ENCODE results near the gene TCEA3. TPM values are rescaled to one million over a fixed set of nuclear protein-coding genes. Genes with fewer than 3 reads are reported as not detected.

The TCEA3 gene
- total RNA-seq, 4 donors from 2014 or later, result 64.6 to 125 (median 104) TPM

DNA sequence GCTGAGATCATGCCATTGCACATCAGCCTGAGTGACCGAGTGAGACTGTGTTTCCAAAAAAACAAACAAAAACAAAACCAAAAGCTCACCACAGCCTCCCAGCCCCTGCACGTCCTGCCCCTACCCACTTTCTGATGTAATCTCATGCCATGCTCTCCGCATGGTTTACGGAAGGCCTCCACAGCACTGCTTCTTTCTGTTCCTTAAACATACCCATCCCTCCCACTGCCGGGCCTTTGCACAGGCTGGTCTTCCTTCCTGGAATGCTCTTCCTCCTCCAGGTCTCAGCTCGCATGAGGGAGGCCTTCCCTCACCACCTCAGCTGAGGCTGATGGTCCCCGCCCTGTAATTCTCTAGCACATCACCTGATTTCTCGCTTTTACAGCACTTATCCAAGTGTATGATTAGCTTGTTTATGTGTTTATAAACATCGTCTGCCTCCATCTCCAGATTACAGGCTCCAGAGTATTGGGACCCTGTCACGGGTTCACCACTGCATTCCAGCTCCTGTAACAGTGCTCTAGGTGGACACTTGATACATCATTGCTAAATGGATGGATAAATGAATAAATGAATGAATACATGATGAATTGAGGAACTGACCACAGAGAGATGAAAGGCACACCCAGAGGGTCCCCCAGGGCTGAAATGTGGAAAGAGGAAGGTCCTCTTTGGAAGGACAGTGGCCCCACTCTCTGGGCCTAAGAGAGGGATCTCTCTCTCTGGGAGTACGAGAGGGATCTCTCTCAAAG is 22.1 kb downstream of the TCEA3 start:
- no peak overlapping the region for H3K4me3 ChIP-seq
- no peaks in the 10 kb centered on the region for H3K9me3 ChIP-seq
- peaks cover 0 to 20% (median 0%) of the 10 kb centered on the region in 4 donors for H3K4me1 ChIP-seq
- peak overlapping the region in 2 of 4 donors; percentile 47 to 62 for H3K27ac ChIP-seq
- H3K36me3 ChIP-seq, result peaks cover 0 to 16% (median 0%) of the 10 kb centered on the region in 3 donors
- DNase-seq, result no peak
- TF ChIP-seq, protein P1, sequence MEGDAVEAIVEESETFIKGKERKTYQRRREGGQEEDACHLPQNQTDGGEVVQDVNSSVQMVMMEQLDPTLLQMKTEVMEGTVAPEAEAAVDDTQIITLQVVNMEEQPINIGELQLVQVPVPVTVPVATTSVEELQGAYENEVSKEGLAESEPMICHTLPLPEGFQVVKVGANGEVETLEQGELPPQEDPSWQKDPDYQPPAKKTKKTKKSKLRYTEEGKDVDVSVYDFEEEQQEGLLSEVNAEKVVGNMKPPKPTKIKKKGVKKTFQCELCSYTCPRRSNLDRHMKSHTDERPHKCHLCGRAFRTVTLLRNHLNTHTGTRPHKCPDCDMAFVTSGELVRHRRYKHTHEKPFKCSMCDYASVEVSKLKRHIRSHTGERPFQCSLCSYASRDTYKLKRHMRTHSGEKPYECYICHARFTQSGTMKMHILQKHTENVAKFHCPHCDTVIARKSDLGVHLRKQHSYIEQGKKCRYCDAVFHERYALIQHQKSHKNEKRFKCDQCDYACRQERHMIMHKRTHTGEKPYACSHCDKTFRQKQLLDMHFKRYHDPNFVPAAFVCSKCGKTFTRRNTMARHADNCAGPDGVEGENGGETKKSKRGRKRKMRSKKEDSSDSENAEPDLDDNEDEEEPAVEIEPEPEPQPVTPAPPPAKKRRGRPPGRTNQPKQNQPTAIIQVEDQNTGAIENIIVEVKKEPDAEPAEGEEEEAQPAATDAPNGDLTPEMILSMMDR (IDR thresholded peaks at IDR 0.05), result no peak
- TF ChIP-seq POLR2A (IDR thresholded peaks at IDR 0.05), result no peak
- no peaks in the 10 kb centered on the region for H3K27me3 ChIP-seq

DNA sequence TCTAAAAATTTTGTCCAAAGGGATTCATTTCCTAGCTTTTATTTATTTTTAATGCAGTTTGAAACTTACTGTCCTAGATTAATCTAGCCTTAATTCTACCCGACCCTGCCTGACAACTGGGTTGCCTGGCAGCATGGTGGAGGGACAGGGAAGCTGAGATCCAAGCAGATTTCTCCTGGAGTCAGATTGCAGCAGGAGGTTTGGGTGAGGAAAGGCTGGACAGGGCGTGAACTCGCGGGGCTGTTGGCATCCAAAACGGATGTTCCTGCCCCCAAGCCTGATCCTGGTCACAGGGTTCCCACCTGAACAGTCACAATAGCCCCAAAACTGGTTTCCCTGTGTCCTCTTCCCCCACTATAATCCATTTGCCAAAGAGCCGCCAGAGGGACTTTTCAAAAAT is 23.2 kb downstream of the TCEA3 start:
- Histone ChIP-seq H3K36me3 (peaks cover 0 to 19% (median 0%) of the 10 kb centered on the region in 3 donors), H3K27me3 (no peaks in the 10 kb centered on the region), H3K9me3 (no peaks in the 10 kb centered on the region), H3K4me3 (no peak overlapping the region), H3K27ac (peak overlapping the region in 1 of 4 donors; percentile 47), H3K4me1 (peaks cover 0 to 20% (median 0%) of the 10 kb centered on the region in 4 donors)
- TF ChIP-seq POLR2A (IDR thresholded peaks at IDR 0.05), result no peak
- TF ChIP-seq, protein P1 (IDR thresholded peaks at IDR 0.05), result no peak
- no peak for DNase-seq

DNA sequence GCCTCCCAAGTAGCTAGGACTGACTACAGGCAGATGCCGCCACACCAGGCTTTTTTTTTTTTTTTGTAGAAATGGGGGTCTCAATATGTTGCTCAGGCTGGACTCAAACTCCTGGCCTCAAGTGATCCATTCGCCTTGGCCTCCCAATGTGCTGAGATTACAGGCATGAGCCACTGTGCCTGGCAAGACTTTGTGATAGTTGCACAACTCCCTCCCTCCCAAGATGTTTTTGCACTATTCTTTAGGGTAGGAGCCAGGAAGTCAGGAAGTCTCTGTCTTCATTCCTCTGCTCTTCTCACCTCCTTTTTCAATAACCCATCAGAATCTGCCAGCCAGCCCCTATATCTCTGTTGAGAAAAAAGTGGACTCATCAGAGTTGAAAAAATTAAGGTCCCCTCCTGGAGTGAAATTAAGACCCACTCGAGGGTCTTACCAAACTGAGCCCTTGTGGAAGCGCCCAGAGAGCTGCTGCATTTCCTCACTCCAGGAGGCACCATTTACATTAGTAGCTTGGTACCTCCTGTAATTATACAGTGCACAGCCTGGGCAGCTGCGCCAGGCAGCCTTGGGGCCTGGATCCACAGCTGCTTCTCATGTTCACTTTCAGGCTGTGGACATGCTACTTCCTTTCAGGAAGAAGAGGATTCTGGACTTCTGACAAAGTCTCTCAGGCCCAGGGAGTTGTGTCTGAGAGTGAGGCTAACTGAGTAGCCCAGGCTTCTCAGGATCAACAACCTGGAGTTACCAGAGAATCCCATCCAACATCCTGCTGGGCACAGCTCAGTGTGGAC is 24.0 kb downstream of the TCEA3 start:
- peaks cover 0 to 22% (median 0%) of the 10 kb centered on the region in 4 donors for H3K4me1 ChIP-seq
- H3K4me3 ChIP-seq, result no peak overlapping the region
- H3K27ac ChIP-seq, result peak overlapping the region in 2 of 4 donors; percentile 3 to 16
- no peaks in the 10 kb centered on the region for H3K27me3 ChIP-seq
- TF ChIP-seq, protein P1 (IDR thresholded peaks at IDR 0.05), result no peak
- TF ChIP-seq POLR2A (IDR thresholded peaks at IDR 0.05), result no peak
- H3K36me3 ChIP-seq, result peaks cover 0 to 21% (median 0%) of the 10 kb centered on the region in 3 donors
- no peak for DNase-seq
- no peaks in the 10 kb centered on the region for H3K9me3 ChIP-seq

DNA sequence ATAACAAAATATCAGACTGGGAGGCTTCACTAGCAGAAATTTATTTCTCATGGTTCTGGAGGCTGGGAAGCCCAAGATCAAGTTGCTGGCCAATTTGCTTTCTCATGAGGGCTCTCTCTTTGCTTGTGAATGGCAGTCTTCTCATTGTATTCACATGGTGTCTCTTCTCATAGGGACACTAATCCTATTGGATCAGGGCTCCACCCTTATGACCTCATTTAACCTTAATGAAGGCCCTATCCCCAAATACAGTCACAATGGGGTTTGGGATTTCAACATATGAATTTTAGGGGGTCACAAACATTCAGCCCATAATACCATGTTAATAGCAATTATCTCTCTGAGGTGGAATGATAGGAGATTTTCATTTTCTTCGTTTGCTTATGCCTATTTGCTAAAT is 25.3 kb downstream of the TCEA3 start:
- H3K27ac ChIP-seq, result no peak overlapping the region
- TF ChIP-seq POLR2A (IDR thresholded peaks at IDR 0.05), result no peak
- TF ChIP-seq, protein P1 (IDR thresholded peaks at IDR 0.05), result no peak
- no peak overlapping the region for H3K4me3 ChIP-seq
- no peaks in the 10 kb centered on the region for H3K27me3 ChIP-seq
- DNase-seq, result no peak
- H3K36me3 ChIP-seq, result peaks cover 0 to 19% (median 0%) of the 10 kb centered on the region in 3 donors
- peaks cover 0 to 24% (median 0%) of the 10 kb centered on the region in 4 donors for H3K4me1 ChIP-seq
- H3K9me3 ChIP-seq, result no peaks in the 10 kb centered on the region

DNA sequence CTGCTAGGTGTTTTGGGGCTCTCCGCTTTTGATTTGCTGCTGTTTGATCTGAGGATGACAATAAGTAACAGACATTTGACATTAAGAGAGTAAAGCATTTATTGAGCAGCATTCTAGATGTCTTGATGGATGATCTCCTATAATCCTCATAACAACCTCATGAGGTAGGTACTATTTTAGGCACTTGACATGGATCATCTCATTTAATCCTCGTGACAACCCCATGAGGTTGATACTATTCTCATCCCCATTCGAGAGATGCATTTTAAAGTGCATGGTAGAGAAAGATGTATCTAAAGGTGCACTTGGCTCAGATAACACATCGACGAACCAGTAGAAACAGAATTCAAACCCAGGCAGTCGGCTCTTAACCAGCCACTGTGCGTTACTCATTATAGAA is 26.6 kb downstream of the TCEA3 start:
- H3K4me1 ChIP-seq, result peaks cover 0 to 14% (median 0%) of the 10 kb centered on the region in 4 donors
- H3K27ac ChIP-seq, result no peak overlapping the region
- H3K4me3 ChIP-seq, result no peak overlapping the region
- no peak for DNase-seq
- H3K36me3 ChIP-seq, result peaks cover 0 to 19% (median 0%) of the 10 kb centered on the region in 3 donors
- no peaks in the 10 kb centered on the region for H3K9me3 ChIP-seq
- no peak for TF ChIP-seq POLR2A (IDR thresholded peaks at IDR 0.05)
- TF ChIP-seq, protein P1 (IDR thresholded peaks at IDR 0.05), result no peak
- no peaks in the 10 kb centered on the region for H3K27me3 ChIP-seq
